Measurements from ENCODE around the gene BCHE.

DNA sequence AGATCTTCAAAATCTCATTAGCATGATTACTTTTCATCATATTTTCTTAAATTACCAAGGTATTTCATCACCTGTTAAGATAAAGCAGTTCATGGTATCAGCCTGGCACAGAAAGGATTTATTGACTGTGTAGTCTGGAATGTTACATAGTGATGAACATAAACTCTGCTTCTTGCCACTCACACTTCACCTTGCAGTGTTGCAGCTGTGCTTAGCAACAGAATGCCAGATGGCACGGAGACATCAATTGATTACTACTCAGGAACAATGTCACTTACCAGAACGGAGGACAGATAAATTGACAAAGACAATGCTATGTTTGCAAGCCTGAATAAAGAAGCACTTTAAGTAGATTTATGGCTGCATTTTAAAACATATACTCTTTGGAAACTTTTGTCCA lies 15.0 kb upstream of the BCHE start:
- no peak for TF ChIP-seq POLR2A (IDR thresholded peaks at IDR 0.05)
- TF ChIP-seq, protein P1, sequence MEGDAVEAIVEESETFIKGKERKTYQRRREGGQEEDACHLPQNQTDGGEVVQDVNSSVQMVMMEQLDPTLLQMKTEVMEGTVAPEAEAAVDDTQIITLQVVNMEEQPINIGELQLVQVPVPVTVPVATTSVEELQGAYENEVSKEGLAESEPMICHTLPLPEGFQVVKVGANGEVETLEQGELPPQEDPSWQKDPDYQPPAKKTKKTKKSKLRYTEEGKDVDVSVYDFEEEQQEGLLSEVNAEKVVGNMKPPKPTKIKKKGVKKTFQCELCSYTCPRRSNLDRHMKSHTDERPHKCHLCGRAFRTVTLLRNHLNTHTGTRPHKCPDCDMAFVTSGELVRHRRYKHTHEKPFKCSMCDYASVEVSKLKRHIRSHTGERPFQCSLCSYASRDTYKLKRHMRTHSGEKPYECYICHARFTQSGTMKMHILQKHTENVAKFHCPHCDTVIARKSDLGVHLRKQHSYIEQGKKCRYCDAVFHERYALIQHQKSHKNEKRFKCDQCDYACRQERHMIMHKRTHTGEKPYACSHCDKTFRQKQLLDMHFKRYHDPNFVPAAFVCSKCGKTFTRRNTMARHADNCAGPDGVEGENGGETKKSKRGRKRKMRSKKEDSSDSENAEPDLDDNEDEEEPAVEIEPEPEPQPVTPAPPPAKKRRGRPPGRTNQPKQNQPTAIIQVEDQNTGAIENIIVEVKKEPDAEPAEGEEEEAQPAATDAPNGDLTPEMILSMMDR (IDR thresholded peaks at IDR 0.05) = no peak

Measured in uterus (tissue), 2 donors.